Lung (tissue), 12 donors: Measurements from ENCODE around the gene LMBR1. TPM values are rescaled to one million over a fixed set of nuclear protein-coding genes. Genes with fewer than 3 reads are reported as not detected.

ENCODE experiments used
- ATAC-seq: fragments of 200-7000 bp; cut with Tn5 transposase; one replicate; pipeline ENCODE4 v1.9.1; 2020; ENCODE audit warnings: moderate number of reproducible peaks; ENCODE audit not compliant: insufficient read depth, low FRiP score
- DNase-seq, 3 donors: peaks; one replicate each; pipeline ENCODE4 v3.0.0-alpha.2; 2013 to 2017
- H3K27ac ChIP-seq, 2 donors: one replicate each; pipeline ENCODE4 v1.5.1; 2013; ENCODE audit warnings: mild to moderate bottlenecking in 2 of 2, moderate library complexity in 2 of 2, control low read depth in 1 of 2, inconsistent platforms in 1 of 2, low read depth in 1 of 2, low read length in 1 of 2
- H3K27me3 ChIP-seq, 3 donors: one replicate each; pipeline ENCODE4 v1.5.1; 2013; ENCODE audit warnings: low read length in 2 of 3; ENCODE audit not compliant: control insufficient read depth in 3 of 3, insufficient read depth in 3 of 3
- H3K36me3 ChIP-seq, 4 donors: one replicate each; pipeline ENCODE4 v1.5.1; 2013; ENCODE audit warnings: low read length in 4 of 4, mild to moderate bottlenecking in 1 of 4, moderate library complexity in 1 of 4; ENCODE audit not compliant: control insufficient read depth in 4 of 4, insufficient read depth in 4 of 4
- H3K4me1 ChIP-seq, 5 donors: one replicate each; pipeline ENCODE4 v1.5.1; 2013; ENCODE audit warnings: low read length in 5 of 5, mild to moderate bottlenecking in 2 of 5, moderate library complexity in 1 of 5; ENCODE audit not compliant: control insufficient read depth in 5 of 5, insufficient read depth in 5 of 5
- H3K4me3 ChIP-seq: one replicate; pipeline ENCODE4 v1.5.1; 2013; ENCODE audit warnings: mild to moderate bottlenecking, control low read depth, moderate library complexity
- H3K9ac ChIP-seq, 2 donors: one replicate each; pipeline ENCODE4 v1.5.1; 2013; ENCODE audit warnings: low read length in 2 of 2, control low read depth in 1 of 2; ENCODE audit not compliant: insufficient read depth in 1 of 2
- H3K9me3 ChIP-seq, 4 donors: one replicate each; pipeline ENCODE4 v1.5.1; 2013; ENCODE audit warnings: low read length in 3 of 4, mild to moderate bottlenecking in 1 of 4, moderate library complexity in 1 of 4; ENCODE audit not compliant: control insufficient read depth in 4 of 4, insufficient read depth in 3 of 4
- WGBS, 2 donors: extraction: QIAGEN DNeasy Blood & Tissue Kit; methylation state at CpG; one replicate each; pipeline ENCODE4 v1.1.7; 2013; 5-methylcytosine and 5-hydroxymethylcytosine counted together
- polyA plus RNA-seq, 2 donors: library from polyadenylated mRNA; stranded (reverse); fragments of 200-250 nt; gene quantifications; one replicate each; pipeline ENCODE4 v1.2.1, GENCODE V29; 2013
- total RNA-seq, 2 donors: library from RNA; depleted of rRNA in 1 of 2; stranded (reverse); fragments of >200 nt in 1 of 2; gene quantifications; one replicate each; pipeline ENCODE4 v1.2.1, GENCODE V29; 2014 to 2021
- TF ChIP-seq, protein P1 (sequence below): IDR thresholded peaks from 2 replicates; pipeline ENCODE4 v1.5.1; 2012; ENCODE audit warnings: mild to moderate bottlenecking; ENCODE audit errors: control extremely low read depth, extremely low read depth
- donor health status: control.
- donor health status: control.
- donor health status: Bipolar disorder and iron deficiency.
- donor health status: healthy.
- donor health status: DM: yes; HTN: yes; CAD: no.

Gene LMBR1
- total and polyA plus RNA-seq, 4 donors = 9.7 to 119 (median 45.0) TPM

DNA sequence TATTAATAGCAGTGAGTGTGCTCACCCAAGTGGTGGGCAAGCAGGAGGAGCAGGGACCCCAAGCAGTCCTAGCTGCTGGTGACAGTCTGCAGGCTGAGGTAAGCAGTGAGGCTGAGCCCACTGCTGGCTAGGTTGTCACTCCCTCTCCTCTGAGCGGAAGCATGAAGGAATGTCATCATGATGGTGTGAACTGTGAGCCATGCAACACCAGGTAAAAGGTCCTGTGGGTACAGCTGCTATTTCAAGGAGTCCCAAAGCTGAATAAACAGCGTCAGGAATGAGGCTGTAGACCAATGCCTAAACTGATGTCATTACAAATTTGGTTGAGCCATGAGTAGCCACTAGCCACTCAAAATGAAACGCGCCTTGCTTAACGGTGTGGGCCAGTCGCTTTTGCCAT lies 126.3 kb downstream of the LMBR1 start:
- Histone ChIP-seq H3K4me3 (no peak overlapping the region), H3K36me3 (peaks cover 0 to 4% (median 3%) of the 10 kb centered on the region in 4 donors), H3K9me3 (no peaks in the 10 kb centered on the region), H3K9ac (no peak overlapping the region), H3K27ac (no peak overlapping the region), H3K27me3 (no peaks in the 10 kb centered on the region), H3K4me1 (peaks cover 0 to 1% (median 0%) of the 10 kb centered on the region in 5 donors)
- TF ChIP-seq, protein P1, sequence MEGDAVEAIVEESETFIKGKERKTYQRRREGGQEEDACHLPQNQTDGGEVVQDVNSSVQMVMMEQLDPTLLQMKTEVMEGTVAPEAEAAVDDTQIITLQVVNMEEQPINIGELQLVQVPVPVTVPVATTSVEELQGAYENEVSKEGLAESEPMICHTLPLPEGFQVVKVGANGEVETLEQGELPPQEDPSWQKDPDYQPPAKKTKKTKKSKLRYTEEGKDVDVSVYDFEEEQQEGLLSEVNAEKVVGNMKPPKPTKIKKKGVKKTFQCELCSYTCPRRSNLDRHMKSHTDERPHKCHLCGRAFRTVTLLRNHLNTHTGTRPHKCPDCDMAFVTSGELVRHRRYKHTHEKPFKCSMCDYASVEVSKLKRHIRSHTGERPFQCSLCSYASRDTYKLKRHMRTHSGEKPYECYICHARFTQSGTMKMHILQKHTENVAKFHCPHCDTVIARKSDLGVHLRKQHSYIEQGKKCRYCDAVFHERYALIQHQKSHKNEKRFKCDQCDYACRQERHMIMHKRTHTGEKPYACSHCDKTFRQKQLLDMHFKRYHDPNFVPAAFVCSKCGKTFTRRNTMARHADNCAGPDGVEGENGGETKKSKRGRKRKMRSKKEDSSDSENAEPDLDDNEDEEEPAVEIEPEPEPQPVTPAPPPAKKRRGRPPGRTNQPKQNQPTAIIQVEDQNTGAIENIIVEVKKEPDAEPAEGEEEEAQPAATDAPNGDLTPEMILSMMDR = no peak
- no peak for DNase-seq
- 96% methylated on average over 6 of the region's 6 CpGs for WGBS, 2 donors
- ATAC-seq = no peak

DNA sequence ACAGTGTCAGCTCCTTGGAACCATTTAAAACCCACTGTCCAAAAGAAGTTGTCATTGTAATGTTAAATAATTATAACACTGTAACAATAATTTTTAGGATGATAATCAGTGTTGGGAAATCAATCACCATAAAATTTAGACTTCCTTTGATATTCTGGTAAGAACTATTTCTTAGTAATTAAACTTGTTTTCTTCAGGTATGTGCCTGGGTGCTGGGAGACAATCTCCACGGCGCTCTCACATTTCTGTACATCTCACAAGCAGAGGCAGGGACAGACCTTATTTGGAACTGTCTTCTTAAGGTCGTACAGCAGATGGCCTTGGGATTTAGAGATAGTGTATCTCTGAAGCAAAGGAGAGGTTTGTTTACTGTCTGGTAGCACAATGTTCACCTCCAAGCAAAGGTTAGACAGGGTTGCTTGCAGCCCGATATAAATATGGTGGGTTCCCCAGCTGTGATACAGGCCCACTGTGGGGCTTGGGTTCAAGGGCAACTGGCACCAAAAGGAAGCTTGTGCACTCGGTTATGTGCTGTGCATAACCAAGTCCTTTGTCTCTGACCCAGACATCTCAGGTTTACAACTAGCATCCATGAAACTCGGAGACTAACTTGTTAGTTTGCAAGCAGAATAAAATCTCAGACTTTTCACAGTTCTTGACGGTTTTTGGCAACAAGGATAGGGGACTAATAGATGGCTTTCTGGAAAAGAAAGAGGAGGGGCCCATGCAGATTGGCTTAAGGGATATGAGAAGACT lies 126.9 kb downstream of the LMBR1 start:
- no peak overlapping the region for H3K9ac ChIP-seq
- no peak for DNase-seq
- no peak for ATAC-seq
- no peak overlapping the region for H3K27ac ChIP-seq
- TF ChIP-seq, protein P1 = no peak
- WGBS, 2 donors = 88 to 93% methylated on average over 7 of the region's 7 CpGs
- H3K36me3 ChIP-seq = peaks cover 0 to 4% (median 3%) of the 10 kb centered on the region in 4 donors
- H3K9me3 ChIP-seq = no peaks in the 10 kb centered on the region
- H3K4me3 ChIP-seq = no peak overlapping the region
- H3K4me1 ChIP-seq = peaks cover 0 to 1% (median 0%) of the 10 kb centered on the region in 5 donors
- H3K27me3 ChIP-seq = no peaks in the 10 kb centered on the region

DNA sequence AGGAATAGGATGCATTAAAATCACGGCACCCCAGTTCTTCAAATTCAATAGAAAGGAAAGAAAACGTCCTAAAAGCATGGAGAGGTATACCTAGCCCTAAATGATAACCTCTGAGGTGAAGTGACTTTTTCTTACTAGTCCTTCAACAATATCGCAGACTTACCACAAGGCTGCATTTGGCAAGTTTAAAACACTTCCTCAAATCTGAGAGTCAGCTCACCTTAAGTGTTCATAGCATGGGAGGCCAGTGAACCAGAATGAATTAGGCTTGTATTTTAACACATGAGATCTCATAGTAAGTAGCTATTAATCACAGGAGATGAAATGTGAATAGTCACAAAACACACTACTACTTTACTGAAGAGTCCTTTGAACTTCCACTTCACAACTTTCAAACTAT lies 128.2 kb downstream of the LMBR1 start:
- 81 to 86% methylated on average over 3 of the region's 3 CpGs for WGBS, 2 donors
- Histone ChIP-seq H3K27me3 (no peaks in the 10 kb centered on the region), H3K27ac (no peak overlapping the region), H3K9ac (no peak overlapping the region), H3K36me3 (peaks cover 2 to 8% (median 4%) of the 10 kb centered on the region in 4 donors), H3K4me3 (no peak overlapping the region), H3K4me1 (peaks cover 0 to 1% (median 0%) of the 10 kb centered on the region in 5 donors), H3K9me3 (peaks cover 0 to under 1% (median 0%) of the 10 kb centered on the region in 4 donors)
- no peak for DNase-seq
- ATAC-seq = no peak
- TF ChIP-seq, protein P1 = no peak
